Activated CD8-positive, alpha-beta memory T cell treated with anti-CD3 and anti-CD28 coated beads for 36 hours (primary cell): ENCODE results near the gene PDHX. TPM values are rescaled to one million over a fixed set of nuclear protein-coding genes. Genes with fewer than 3 reads are reported as not detected.

Experiments
- CTCF ChIA-PET: fragments of 350-600 bp; sonication (Branson Sonifier 250); formaldehyde crosslinking; loops from one replicate; lab custom pipeline; 2021; ENCODE audit warnings: antibody characterized with exemption; lab: Charles Lee
- POLR2A ChIA-PET: fragments of 350-600 bp; sonication (Branson Sonifier 250); formaldehyde crosslinking; loops from one replicate; lab custom pipeline; 2021; ENCODE audit warnings: antibody characterized with exemption; lab: Charles Lee
- total RNA-seq, 2 experiments: library from RNA; stranded (reverse); gene quantifications; one replicate each; pipeline ENCODE4 v1.2.3, GENCODE V29; 2021

The PDHX gene
- total RNA-seq, 2 experiments from 2014 or later, result 39.1 to 42.4 TPM

DNA sequence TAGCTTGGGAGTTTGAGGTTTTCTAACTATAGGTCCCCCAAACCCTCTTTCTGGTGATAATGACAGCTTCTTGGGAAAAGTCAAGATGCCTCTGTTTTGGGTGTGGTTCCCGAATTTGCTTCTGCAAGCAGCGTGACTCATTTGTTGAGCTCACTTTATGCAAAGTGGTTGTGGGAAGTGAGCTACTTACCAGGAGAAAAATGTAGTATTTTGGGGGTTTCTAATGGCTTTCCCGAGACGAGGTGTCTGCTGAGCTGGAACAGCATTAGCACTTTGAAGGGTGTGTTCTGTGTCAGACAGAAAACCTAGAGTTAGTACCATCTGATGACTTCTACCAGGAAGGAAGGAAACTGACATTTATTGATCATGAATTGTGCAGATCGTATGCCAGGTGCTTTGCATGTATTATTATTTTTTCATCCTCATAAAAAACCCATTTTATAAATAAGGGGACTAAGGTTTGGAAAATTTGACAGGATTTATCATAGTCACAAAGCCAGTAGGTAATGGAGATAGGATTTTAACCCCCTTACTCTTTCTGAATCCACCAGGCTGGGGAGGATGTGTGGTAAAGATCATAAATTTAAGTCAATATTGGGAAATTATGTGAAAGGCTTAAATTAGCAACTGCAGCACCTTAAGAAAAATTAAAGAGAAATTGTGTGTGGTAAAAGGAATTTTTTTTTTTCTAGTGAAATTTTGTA lies 113.7 kb downstream of the PDHX start:
- POLR2A ChIA-PET, result interaction anchor here (0.6 to 1.2 kb wide), 3 partner anchors 17 to 109 kb away, joined by 3 read pairs; no protein-coding TSS in a partner anchor
- CTCF ChIA-PET, result interaction anchor here (0.8 to 2.0 kb wide), 5 partner anchors 13 to 209 kb away, joined by 3 to 5 read pairs (median 4); no protein-coding TSS in a partner anchor

DNA sequence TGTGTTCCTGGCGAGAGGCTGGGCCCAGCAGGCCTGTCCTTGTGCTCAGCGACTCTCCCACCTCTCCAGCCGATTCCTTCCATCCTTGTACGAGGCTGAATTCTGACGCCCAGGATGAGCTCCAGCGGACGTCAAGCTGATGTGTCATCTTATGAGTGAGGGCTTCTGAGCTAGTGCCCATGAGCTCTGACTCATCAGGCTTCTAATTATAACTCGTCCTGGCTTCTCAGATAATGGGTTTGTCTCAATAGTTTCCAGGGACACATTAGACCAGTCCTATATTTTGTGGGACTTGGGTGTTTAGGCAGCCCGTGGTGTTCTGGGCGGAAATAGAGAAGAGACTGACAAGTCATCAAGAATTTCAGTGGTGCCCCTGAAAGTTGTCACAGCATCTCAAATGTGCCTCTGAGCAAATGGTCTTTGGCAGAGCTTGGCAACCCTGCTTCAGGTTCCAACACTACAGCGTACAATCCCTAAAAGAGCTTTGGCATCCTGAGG lies 114.3 kb downstream of the PDHX start:
- ChIA-PET POLR2A (interaction anchor here (0.6 to 1.4 kb wide), 3 partner anchors 10 to 19 kb away, joined by 3 to 7 read pairs (median 4); no protein-coding TSS in a partner anchor), CTCF (interaction anchor here (0.7 to 2.0 kb wide), 5 partner anchors 13 to 208 kb away, joined by 3 to 5 read pairs (median 4); no protein-coding TSS in a partner anchor)

DNA sequence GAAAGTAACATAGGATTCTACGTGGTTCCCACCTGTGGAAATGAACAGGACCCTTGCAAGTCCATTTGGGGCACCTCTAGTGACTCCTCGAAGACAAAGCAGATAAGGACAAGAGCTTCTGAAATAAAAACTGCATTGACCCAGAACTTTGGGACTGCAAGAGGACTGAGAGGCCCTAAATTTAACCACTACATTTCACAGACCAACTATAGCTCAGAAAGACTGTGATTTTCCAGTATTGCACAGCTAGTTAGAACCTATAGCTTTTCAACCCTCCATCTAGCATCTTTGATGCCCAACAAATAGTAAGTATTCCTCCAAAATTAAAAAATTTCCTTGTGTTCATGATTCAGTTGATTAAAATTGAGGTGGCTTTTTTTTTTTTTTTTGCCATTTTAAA lies 114.9 kb downstream of the PDHX start:
- CTCF ChIA-PET, result interaction anchor here (0.7 to 1.5 kb wide), 4 partner anchors 14 to 208 kb away, joined by 3 to 4 read pairs (median 4); no protein-coding TSS in a partner anchor
- POLR2A ChIA-PET, result interaction anchor here (0.6 to 1.4 kb wide), 3 partner anchors 9 to 20 kb away, joined by 3 to 7 read pairs (median 4); no protein-coding TSS in a partner anchor

DNA sequence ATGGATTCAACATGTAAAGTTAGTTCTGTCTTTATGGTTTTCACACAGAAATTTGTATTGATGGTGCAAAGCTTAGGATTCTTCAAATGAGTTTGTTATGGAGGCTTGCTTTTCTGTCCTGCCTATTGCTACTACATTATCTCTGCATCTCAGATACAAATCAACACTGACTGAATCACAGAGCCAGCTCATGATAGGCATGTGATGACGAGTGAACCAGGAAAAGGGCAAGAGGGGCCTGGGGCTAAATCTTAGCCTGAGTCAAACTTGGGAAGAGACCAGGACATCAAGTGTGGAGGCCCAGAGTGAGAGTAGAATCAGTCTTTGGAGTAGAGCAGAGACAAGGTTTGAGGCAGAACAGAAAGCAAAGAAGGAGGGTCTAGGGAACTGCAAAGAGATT lies 115.4 kb downstream of the PDHX start:
- ChIA-PET POLR2A (interaction anchor here (0.9 to 1.4 kb wide), 2 partner anchors 9 to 15 kb away, joined by 3 to 4 read pairs; no protein-coding TSS in a partner anchor), CTCF (interaction anchor here (1.1 to 1.5 kb wide), 2 partner anchors 14 to 18 kb away, joined by 4 read pairs; no protein-coding TSS in a partner anchor)

DNA sequence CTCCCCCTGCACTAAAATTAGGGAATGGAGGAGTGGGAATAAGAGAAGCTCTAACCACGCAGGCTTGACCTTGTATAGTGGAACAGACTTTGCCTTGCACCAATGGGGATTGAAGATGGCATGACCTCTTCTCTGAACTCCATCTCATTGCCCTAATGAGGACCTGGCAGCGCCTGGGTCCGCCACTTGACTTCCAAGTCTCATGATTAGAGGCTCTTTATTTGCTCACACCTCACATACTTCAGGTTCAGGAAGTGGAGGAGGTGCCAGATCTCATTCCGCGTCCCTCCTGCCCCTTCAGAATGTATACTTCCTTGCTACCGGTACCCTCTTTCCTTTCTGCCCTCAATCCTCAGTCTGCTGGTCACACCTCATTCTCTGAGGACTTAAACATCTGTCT lies 116.6 kb downstream of the PDHX start:
- ChIA-PET CTCF (interaction anchor here (0.6 kb wide), 1 partner anchor 13 kb away, joined by 5 read pairs; no protein-coding TSS in a partner anchor), POLR2A (no interaction called here)

DNA sequence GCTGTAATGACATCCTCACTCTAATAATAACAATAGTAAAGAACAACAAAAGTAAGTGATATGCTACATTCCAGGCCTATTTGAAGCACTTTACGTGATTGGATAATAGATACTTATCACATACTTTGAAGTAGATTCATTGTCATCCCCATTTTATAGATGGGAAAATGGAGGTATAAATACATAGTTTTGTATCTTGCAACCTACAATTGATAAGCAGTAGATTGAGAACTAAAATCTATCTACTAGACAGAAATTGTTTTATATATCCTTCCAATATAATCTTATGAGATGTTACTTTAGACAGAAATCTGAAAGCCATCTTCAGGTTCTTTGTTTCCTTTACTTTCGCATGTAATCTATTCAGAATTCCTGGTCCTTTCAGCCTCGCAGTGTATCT lies 118.0 kb downstream of the PDHX start:
- CTCF ChIA-PET, result no interaction called here
- POLR2A ChIA-PET, result no interaction called here

DNA sequence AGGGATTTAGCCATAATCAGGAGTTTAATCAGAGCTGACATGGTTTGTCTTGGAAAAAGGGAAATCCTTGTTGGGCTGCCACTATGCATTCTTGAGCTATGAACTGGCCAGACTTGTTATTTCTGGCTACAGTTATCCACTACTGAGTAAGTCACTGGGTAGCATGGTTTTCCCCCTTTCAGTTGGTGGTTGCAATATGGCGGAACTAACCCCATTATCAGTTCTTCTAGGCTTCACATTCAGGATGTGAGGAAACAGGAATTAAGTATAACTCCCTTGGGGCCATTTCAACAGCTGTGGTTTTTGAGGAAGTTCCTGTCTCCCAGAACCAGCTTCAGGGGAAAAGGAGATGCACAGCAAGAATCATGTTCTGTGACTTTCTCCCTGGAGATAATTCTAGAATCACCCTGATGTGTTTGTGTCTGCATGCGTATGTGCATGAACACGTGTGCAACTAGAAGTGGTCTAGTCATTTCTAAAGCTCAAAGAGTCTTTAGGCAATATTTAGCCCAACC lies 119.5 kb downstream of the PDHX start:
- POLR2A ChIA-PET, result no interaction called here
- CTCF ChIA-PET, result interaction anchor here (1.5 kb wide), 1 partner anchor 131 kb away, joined by 4 read pairs; no protein-coding TSS in a partner anchor

DNA sequence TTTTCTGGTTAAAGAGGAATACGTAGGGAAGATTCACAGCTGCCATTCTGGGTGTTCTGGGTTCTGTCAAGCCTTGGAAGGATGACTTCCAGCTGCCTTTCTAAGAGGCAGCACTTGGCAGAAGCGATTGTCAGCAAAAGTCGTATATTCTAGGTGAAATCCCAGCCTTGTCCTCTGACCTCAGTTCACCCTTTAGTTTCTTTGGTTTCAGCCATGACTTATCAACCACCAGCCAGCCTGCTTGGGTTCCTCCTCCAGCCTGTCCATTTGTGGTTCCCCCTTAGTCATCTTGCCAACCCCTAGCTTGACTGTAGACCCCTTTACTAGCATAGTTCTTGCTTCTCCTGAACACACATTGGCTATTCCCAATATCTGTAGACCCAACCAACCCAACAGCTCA lies 120.2 kb downstream of the PDHX start:
- ChIA-PET CTCF (interaction anchor here (1.5 kb wide), 1 partner anchor 130 kb away, joined by 4 read pairs; no protein-coding TSS in a partner anchor), POLR2A (no interaction called here)

DNA sequence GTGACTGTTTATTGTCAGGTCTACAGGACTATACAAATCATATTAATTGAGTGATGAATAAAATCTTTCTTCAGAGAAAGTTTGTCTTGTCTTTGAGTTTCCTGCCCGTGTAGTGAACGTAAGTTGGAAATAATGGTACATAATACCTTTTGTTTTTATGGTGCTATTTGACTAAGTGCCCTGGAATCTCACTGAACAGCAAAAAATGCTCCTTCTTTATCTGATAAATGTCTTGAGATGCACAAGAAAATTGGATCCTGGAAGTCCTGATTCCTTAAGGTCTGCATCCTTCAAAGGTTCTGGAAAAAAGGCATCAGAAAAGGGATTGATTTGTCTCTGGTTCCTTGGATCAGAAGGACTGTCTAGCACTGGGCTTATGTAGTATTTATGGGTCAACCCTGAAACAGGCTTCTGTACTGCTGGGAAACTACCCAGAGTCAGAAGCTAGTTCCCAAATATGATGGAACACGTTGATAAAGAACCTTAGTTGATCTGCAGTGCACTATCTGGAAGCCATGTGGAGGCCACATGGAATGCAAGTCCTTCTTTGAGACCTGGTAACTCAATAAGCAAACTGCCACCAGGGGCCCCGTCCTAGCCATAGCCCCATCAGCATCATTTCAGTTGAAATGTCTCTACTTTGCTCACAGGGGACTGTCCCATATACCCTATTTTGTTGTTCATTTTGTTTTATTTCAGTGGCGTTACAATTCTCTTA lies 122.0 kb downstream of the PDHX start:
- ChIA-PET CTCF (interaction anchor here (0.5 kb wide), 1 partner anchor 110 kb away, joined by 3 read pairs; no protein-coding TSS in a partner anchor), POLR2A (no interaction called here)

DNA sequence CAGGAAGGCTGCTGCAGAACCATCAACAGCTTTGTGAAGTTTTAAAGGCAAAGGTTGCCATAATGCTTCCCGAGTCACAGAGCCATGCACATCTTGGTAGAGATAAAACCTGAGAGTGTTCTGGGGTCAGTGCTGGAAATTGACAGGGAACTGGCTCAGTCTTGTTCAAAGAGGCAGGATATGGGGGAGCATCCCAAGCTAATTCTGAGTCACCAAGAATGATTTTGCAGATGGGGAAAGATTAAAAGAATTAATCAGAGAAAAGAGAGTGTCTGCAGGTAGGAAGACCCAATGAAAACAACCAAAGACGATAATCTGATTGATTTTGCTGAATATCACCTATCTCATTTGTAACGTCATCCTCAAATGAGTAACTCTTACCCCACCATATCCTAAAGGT lies 122.7 kb downstream of the PDHX start:
- CTCF ChIA-PET, result interaction anchor here (0.5 kb wide), 1 partner anchor 111 kb away, joined by 3 read pairs; no protein-coding TSS in a partner anchor
- POLR2A ChIA-PET, result no interaction called here

DNA sequence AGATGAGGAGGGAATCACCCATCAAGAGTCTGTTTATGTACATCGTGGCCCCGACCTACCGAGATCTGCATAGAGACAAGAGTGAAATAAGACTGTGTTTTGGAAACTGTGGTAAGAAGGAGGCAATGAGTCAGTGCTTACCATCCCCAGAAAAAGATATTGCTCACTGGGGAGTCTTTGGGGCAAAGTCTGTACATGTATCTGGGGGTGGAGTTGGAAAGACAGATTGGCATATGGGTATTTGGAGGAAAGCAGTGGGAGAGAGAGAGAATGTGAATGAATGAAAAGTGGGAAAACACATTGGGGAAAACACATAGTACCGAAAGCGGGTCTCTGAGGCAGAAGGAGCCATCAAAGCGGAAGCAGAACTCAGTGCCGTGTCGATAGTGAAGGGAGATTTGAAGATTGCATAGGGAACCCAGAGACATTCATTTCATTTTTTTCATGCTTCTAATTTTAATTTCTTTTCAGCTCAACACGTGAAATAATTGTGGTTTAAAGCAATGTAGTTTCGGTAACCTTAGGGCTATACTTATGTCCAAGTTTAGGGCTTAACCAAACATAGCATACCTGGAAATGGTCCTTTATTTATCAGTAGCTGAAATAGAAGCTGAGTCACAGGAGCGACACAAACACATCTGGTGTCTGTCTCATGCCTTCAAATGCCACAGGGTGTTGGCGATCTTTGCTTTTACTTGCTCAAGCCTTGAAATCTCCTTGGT lies 124.0 kb downstream of the PDHX start:
- ChIA-PET CTCF (interaction anchor here (0.7 to 1.2 kb wide), 4 partner anchors 33 to 124 kb away, joined by 3 read pairs; no protein-coding TSS in a partner anchor), POLR2A (interaction anchor here (0.6 to 1.4 kb wide), 5 partner anchors 9 to 126 kb away, joined by 3 to 4 read pairs (median 3); partner anchors contain the start of gene CD44)

DNA sequence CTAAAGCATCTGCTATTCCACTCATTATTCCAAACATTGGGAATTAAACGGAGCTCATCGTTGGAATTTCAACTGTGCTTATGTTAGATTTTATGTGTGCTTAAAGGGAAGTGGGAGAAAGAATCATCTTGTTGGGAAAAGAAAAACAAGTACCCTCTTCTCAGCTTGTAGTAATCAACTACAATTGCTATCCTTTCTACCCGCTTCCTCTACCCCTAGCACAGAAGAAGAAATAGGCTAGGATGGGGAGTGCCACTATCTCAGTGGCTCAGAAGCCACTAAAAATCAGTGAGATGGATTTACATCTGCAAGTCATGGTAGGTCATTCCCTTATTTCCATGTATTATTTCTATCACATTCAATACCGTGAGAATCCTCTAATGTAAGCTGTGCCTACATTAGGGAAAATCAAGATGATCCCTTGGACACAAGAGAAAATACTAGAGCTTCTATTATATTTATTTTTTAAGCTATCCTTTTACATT lies 124.7 kb downstream of the PDHX start:
- ChIA-PET POLR2A (interaction anchor here (0.6 to 1.4 kb wide), 6 partner anchors 10 to 125 kb away, joined by 3 to 4 read pairs (median 4); partner anchors contain the start of gene CD44), CTCF (interaction anchor here (0.6 to 1.2 kb wide), 4 partner anchors 25 to 123 kb away, joined by 3 read pairs; no protein-coding TSS in a partner anchor)

DNA sequence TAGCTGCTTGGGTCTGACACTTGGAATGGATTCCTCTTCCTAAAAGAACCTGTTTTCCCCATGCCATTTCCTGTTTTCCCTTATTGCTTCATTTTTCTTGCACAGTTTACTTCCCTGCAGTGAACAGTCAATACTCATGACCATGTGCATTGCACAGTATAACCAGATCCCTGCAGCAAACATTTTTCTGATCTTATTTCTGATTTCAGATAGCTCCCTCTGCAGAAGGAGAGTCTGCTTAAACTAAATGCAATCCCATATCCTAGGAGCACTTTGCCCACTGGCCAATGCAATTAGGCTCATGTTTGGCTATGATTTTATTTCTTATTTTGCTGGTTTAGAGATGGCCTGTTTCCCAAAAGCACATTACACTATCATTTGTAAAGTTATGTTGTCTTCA lies 125.8 kb downstream of the PDHX start:
- POLR2A ChIA-PET, result no interaction called here
- CTCF ChIA-PET, result interaction anchor here (0.6 kb wide), 1 partner anchor 303 kb away, joined by 3 read pairs; no protein-coding TSS in a partner anchor

DNA sequence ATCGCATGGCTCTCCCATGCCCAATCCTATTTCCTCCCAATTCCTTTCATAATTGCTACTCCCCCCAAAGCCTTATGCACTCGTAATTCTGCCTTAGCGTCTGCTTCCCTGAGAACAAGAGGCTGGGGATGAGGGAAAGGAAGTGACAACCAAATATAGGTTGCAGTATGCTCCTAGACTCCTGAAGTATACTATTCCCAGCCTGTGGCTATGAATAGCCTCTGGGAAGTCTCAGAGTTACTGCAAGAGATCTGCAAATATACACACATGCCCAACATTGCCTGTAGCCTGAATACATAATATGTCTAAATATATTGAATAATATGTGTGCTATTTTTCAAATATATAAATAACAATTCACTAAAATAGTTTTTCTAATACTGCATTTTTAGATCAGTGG lies 126.5 kb downstream of the PDHX start:
- ChIA-PET POLR2A (no interaction called here), CTCF (no interaction called here)

DNA sequence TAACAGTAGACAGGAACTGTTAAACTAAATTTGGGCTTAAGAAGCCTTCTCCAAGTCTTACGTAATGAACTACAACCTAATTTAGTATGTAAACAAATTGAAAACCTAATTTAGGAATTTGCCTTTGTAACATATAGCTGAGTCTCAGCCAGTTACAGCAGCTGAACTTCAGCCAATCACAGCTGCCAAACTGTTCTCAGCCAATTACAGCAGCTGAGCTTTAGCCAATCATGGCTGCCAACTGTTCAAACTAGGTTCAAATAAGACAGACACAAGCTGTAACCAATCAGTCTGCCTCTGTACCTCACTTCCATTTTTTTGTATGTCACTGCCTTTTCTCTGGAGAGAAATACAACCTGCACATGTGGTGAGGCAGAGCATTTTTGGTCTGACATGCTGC lies 127.5 kb downstream of the PDHX start:
- POLR2A ChIA-PET, result interaction anchor here (1.0 kb wide), 1 partner anchor 124 kb away, joined by 3 read pairs; no protein-coding TSS in a partner anchor
- CTCF ChIA-PET, result interaction anchor here (1.3 to 1.4 kb wide), 2 partner anchors 14 to 160 kb away, joined by 3 to 5 read pairs; no protein-coding TSS in a partner anchor

DNA sequence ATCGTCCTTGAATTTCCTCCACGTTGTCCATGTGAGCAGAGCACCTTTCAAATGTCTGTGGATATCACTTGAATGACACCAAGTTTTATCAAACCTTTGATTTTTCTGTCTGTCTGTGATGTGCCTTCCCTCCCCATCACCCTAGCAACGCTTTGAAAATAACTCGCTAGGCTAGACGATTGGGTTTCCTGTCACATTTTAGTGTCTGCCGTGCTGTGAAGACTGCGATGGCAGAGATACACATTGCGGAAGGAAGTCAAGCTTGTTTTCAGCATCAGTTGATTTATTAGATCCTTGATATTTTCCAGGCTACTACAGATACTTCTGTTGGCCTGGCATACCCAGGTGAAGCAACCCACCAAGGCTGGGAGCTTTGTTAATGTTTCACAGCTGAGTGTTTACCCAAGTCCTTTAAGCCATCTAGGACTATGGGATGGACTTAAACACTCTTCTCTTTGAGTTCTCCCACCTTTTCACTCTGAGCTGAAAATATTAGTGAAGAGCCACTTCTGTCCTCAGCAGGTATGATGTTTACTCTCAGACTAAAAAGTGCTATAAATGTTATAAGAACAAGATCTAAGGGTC lies 128.9 kb downstream of the PDHX start:
- ChIA-PET POLR2A (interaction anchor here (0.9 kb wide), 1 partner anchor 93 kb away, joined by 3 read pairs; the partner anchor contains the start of gene CD44), CTCF (interaction anchor here (0.5 to 1.4 kb wide), 3 partner anchors 12 to 159 kb away, joined by 3 read pairs; no protein-coding TSS in a partner anchor)
